ENCODE data around the gene FAM149B1.

The FAM149B1 gene

GRCh38 chr10:73163096-73163495 lies 4.8 kb upstream of the FAM149B1 start:
- TF ChIP-seq GATA2 (IDR thresholded peaks at IDR 0.05; ENCODE audit: low read depth, low read length) (no peak), GATA3 (IDR thresholded peaks at IDR 0.05; ENCODE audit: low read depth, low read length) (no peak)

DNA sequence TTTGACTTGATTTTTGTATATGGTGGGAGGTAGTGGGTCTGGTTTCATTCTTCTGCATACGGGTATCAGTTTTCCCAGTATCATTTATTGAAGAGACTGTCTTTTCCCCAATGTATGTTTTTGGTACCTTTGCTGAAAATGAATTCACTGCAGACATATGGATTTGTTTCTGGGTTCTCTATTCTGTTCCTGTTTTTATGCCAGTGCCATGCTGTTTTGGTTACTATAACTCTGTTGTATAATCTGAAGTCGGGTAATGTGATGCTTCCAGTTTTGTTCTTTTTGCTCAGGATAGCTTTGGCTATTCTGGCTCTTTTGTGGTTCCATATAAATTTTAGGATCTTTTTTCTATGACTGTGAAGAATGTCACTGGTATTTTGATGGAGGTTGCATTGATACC lies 947 bp upstream of the FAM149B1 start:
- no peak for TF ChIP-seq GATA2 (IDR thresholded peaks at IDR 0.05; ENCODE audit: low read depth, low read length)
- no peak for TF ChIP-seq GATA3 (IDR thresholded peaks at IDR 0.05; ENCODE audit: low read depth, low read length)

- no peak for TF ChIP-seq GATA2 (IDR thresholded peaks at IDR 0.05; ENCODE audit: low read depth, low read length)
Observed at GRCh38 chr10:73167458-73167782, 499 bp upstream of the FAM149B1 start.

DNA sequence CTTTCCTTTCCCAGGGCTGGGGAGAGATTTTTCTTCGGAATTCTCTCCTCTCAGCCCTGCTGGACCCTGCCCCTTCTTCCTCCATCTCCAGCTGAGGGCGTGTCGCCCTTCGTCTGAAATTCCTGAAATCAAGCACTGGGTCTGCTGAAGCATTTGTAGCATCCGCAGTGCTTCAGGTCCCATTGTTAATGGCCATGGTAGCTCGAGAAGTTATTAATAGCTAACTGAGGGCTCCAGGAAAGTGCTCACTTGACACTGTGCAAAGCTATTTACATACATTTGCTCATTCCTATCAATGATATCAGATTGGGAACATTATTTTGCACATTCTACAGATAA lies 515 bp downstream of the FAM149B1 start:
- no peak for TF ChIP-seq GATA3 (IDR thresholded peaks at IDR 0.05; ENCODE audit: low read depth, low read length)
- TF ChIP-seq GATA2 (IDR thresholded peaks at IDR 0.05; ENCODE audit: low read depth, low read length) = no peak

DNA sequence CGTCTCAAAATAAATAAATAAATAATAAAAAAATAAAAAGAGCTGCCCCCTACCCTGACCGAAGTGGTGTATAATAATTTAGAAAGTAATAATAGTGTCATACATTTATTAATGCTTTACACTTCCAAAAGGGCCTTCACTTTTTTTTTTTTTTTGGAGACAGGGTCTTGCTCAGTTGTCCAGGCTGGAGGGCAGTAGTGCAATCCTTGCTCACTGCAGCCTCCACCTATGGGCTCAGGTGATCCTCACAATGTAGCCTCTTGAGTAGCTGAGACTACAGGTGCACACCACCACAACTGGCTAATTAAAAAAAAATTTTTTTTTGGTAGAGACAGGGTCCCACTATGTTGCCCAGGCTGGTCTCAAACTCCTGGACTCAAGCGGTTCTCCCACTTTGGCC lies 1.4 kb downstream of the FAM149B1 start:
- TF ChIP-seq GATA2 (IDR thresholded peaks at IDR 0.05; ENCODE audit: low read depth, low read length) = no peak

GRCh38 chr10:73172867-73173266 lies 4.9 kb downstream of the FAM149B1 start:
- TF ChIP-seq GATA3 (IDR thresholded peaks at IDR 0.05; ENCODE audit: low read depth, low read length) (no peak), GATA2 (IDR thresholded peaks at IDR 0.05; ENCODE audit: low read depth, low read length) (no peak)

GRCh38 chr10:73174148-73174925 lies 6.4 kb downstream of the FAM149B1 start:
- TF ChIP-seq GATA2 (IDR thresholded peaks at IDR 0.05; ENCODE audit: low read depth, low read length) (no peak), GATA3 (IDR thresholded peaks at IDR 0.05; ENCODE audit: low read depth, low read length) (no peak)

DNA sequence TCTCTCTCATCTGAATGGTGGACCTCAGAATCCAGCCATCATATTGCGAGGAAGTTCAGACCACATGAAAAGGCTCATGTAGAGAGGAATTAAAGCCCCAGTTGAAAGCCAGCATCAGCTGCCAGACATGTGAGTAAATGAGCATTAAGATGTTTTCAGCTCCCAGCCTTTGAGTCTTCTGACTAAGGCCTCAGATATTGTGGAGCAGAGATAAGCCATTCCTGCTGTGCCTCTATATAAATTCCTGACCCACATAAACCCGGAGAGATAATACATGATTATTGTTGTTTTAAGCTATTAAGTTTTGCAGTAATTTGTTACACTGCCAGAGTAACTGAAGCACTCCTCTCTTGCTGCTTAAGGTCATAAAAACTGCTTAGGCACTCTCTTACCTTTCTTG lies 14.6 kb downstream of the FAM149B1 start:
- no peak for TF ChIP-seq GATA2 (IDR thresholded peaks at IDR 0.05; ENCODE audit: low read depth, low read length)
- TF ChIP-seq GATA3 (IDR thresholded peaks at IDR 0.05; ENCODE audit: low read depth, low read length) = no peak

- TF ChIP-seq GATA2 (IDR thresholded peaks at IDR 0.05; ENCODE audit: low read depth, low read length) = no peak
- TF ChIP-seq GATA3 (IDR thresholded peaks at IDR 0.05; ENCODE audit: low read depth, low read length) = no peak
Observed at GRCh38 chr10:73183667-73184281, 15.9 kb downstream of the FAM149B1 start.

DNA sequence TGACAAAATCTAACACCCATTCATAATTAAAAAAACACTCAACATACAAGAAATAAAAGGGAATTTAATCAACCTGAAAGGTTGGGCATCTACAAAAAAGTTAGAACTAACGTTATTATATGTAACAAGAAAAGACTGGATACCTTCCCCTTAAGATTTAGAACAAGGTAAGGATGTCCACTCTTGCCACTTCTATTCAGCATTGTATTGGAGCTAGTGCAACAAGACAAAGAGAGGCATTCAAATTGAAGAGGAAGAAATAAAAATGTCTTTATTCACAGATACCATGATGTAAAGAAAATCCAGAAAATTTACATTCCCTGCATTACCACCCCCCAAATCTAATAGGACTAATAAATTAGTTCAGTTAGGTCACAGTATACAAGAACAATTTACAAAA lies 18.3 kb downstream of the FAM149B1 start:
- TF ChIP-seq GATA3 (IDR thresholded peaks at IDR 0.05; ENCODE audit: low read depth, low read length) (no peak), GATA2 (IDR thresholded peaks at IDR 0.05; ENCODE audit: low read depth, low read length) (no peak)

DNA sequence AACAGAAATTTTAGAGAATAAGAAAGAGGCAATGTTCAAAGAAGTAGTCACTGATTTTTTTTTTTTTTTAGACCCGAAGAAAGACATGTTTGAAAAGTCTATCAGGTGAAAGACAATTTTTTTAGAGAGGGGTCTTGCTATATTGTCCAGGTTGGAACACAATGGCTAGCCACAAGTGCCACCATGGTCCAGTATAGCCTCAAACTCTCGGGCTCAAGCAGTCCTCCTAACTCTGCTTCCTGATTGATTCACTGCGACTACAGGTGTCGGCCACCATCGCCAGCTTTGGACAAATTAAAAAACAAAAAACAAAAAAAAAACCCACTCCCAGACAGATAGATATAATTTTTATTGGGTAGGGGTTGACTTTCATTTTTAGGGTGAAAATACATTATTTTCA lies 22.3 kb downstream of the FAM149B1 start:
- TF ChIP-seq GATA2 (IDR thresholded peaks at IDR 0.05; ENCODE audit: low read depth, low read length) = no peak
- no peak for TF ChIP-seq GATA3 (IDR thresholded peaks at IDR 0.05; ENCODE audit: low read depth, low read length)

- TF ChIP-seq GATA3 (IDR thresholded peaks at IDR 0.05; ENCODE audit: low read depth, low read length) (no peak), GATA2 (IDR thresholded peaks at IDR 0.05; ENCODE audit: low read depth, low read length) (no peak)
Observed at GRCh38 chr10:73205081-73205480, 37.2 kb downstream of the FAM149B1 start.

DNA sequence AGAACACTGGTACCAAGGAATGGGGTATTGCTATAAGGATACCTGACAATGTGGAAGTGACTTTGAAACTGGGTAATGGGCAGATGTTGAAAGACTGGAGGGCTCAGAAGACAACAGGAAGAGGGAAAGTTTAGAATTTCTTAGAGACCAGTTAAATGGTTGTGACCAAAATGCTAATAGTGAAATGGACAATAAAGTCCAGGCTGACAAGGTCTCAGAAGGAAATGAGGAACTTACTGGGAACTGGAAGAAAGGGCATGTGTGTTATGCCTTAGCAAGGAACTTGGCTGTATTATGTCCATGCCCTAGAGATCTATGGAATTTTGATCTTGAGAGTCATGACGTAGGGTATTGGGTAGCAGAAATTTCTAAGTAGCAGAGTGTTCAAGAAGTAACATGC lies 38.0 kb downstream of the FAM149B1 start:
- no peak for TF ChIP-seq GATA3 (IDR thresholded peaks at IDR 0.05; ENCODE audit: low read depth, low read length)
- TF ChIP-seq GATA2 (IDR thresholded peaks at IDR 0.05; ENCODE audit: low read depth, low read length) = no peak

GRCh38 chr10:73206385-73206784 lies 38.5 kb downstream of the FAM149B1 start:
- TF ChIP-seq GATA3 (IDR thresholded peaks at IDR 0.05; ENCODE audit: low read depth, low read length) (no peak), GATA2 (IDR thresholded peaks at IDR 0.05; ENCODE audit: low read depth, low read length) (no peak)

DNA sequence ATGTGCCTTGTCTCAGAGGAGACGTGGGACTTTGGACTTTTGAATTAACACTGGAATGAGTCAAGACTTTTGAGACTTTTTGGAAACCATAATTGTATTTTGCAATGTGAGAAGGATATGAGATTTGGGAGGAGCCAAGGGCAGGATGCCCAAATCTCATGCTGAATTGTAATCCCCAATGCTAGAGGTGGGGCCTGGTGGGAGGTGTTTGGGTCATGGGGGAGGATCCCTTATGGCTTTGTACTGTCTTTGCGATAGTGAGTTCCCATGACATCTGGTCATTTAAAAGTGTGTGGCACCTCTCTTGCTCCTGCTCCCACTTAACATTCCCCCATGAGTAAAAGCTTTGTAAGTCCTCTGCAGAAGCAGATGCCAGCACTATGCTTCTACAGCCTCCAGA lies 40.0 kb downstream of the FAM149B1 start:
- TF ChIP-seq GATA2 (IDR thresholded peaks at IDR 0.05; ENCODE audit: low read depth, low read length) (no peak), GATA3 (IDR thresholded peaks at IDR 0.05; ENCODE audit: low read depth, low read length) (no peak)

- TF ChIP-seq GATA3 (IDR thresholded peaks at IDR 0.05; ENCODE audit: low read depth, low read length) (no peak), GATA2 (IDR thresholded peaks at IDR 0.05; ENCODE audit: low read depth, low read length) (no peak)
Observed at GRCh38 chr10:73209705-73210104, 41.8 kb downstream of the FAM149B1 start.

All from SH-SY5Y (cell line).